ENCODE results near the gene POLR2L.

POLR2L gene

GRCh38 chr11:791658-792534, 50.4 kb downstream of the POLR2L start:
- no peak overlapping the region for H3K4me3 ChIP-seq (ENCODE audit: low read length)
- DNase-seq (ENCODE audit: low read depth): no peak
- TF ChIP-seq, protein P1, sequence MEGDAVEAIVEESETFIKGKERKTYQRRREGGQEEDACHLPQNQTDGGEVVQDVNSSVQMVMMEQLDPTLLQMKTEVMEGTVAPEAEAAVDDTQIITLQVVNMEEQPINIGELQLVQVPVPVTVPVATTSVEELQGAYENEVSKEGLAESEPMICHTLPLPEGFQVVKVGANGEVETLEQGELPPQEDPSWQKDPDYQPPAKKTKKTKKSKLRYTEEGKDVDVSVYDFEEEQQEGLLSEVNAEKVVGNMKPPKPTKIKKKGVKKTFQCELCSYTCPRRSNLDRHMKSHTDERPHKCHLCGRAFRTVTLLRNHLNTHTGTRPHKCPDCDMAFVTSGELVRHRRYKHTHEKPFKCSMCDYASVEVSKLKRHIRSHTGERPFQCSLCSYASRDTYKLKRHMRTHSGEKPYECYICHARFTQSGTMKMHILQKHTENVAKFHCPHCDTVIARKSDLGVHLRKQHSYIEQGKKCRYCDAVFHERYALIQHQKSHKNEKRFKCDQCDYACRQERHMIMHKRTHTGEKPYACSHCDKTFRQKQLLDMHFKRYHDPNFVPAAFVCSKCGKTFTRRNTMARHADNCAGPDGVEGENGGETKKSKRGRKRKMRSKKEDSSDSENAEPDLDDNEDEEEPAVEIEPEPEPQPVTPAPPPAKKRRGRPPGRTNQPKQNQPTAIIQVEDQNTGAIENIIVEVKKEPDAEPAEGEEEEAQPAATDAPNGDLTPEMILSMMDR (conservative IDR thresholded peaks at IDR 0.05; ENCODE audit: low read depth, low read length): no peak

GRCh38 chr11:790721-791564, 51.4 kb downstream of the POLR2L start:
- no peak overlapping the region for H3K4me3 ChIP-seq (ENCODE audit: low read length)
- no peak for DNase-seq (ENCODE audit: low read depth)
- TF ChIP-seq, protein P1 (conservative IDR thresholded peaks at IDR 0.05; ENCODE audit: low read depth, low read length): no peak

GRCh38 chr11:789943-790342, 52.4 kb downstream of the POLR2L start, which contains the start of gene CEND1:
CEND1 (minus strand) TSS chr11:790090; CDS start chr11:788576, 1,514 bp downstream.
- DNase-seq (ENCODE audit: low read depth): no peak
- H3K4me3 ChIP-seq (ENCODE audit: low read length): peak within 1 kb of the TSS; percentile 44
- TF ChIP-seq, protein P1 (conservative IDR thresholded peaks at IDR 0.05; ENCODE audit: low read depth, low read length): no peak
